Tibial artery (tissue), 4 donors: Measurements from ENCODE around the gene MYO1B.

Experiments
- DNase-seq, 2 donors: peaks; one replicate each; pipeline ENCODE4 v3.0.0-alpha.2; 2019
- H3K27ac ChIP-seq, 2 donors: fragments of 200-600 bp; sonication (generic) in 1 of 2; 1 replicate in 1 of 2; 2 replicates in 1 of 2; pipeline ENCODE4 v1.5.1; 2018 to 2019; ENCODE audit warnings: mild to moderate bottlenecking in 1 of 2
- H3K27me3 ChIP-seq, 2 donors: fragments of 200-600 bp; sonication (generic) in 1 of 2; one replicate each; pipeline versions ENCODE4 v1.5.1 to v1.6.0; 2016 to 2019
- H3K36me3 ChIP-seq, 3 donors: fragments of 200-600 bp; sonication (generic) in 2 of 3; one replicate each; pipeline ENCODE4 v1.5.1; 2016 to 2019; ENCODE audit warnings: mild to moderate bottlenecking in 2 of 3
- H3K4me1 ChIP-seq, 4 donors: fragments of 200-600 bp; sonication (generic) in 2 of 4; 1 replicate in 3 of 4; 2 replicates in 1 of 4; pipeline ENCODE4 v1.5.1; 2016 to 2019
- H3K4me3 ChIP-seq, 2 donors: fragments of 200-600 bp; sonication (generic) in 1 of 2; 1 replicate in 1 of 2; 2 replicates in 1 of 2; pipeline ENCODE4 v1.5.1; 2018 to 2019; ENCODE audit warnings: mild to moderate bottlenecking in 2 of 2
- H3K9me3 ChIP-seq, 3 donors: fragments of 200-600 bp; sonication (generic) in 1 of 3; one replicate each; pipeline ENCODE4 v1.5.1; 2016 to 2019
- intact Hi-C: fragments of 100-400 bp; cut with DNase I; formaldehyde crosslinking; loops from one replicate; pipeline ENCODE4 v1.15.0; 2023; ENCODE audit warnings: low total_unique reads
- TF ChIP-seq, protein P1 (sequence below), 2 experiments: fragments of 200-600 bp in 1 of 2; fragments of 450-650 bp in 1 of 2; IDR thresholded peaks; one replicate each; pipeline ENCODE4 v1.5.1; 2017 to 2019; ENCODE audit warnings: antibody characterized with exemption in 2 of 2, mild to moderate bottlenecking in 1 of 2, moderate library complexity in 1 of 2

MYO1B gene

DNA sequence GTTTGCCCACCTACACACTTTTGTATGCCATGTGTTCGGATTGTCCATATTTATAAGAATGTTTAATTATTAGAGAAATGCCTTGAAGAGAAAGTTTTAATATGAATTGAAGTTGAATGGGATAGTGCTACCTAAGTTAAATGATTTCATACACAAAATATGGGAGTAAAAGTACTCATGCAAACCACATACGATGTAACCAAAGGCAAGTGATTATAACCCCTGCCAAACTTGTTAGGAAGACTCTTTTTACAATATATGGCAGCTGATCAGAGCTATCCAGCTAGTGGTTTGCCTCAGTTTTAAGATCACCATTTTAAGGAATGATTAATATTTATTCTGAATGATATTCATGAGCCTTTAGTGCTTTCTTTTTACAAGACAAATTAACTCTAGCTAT lies 106.7 kb downstream of the MYO1B start:
- H3K4me3 ChIP-seq: no peak overlapping the region
- no peak for DNase-seq
- intact Hi-C loops: no loop called here
- H3K9me3 ChIP-seq: no peaks in the 10 kb centered on the region
- TF ChIP-seq, protein P1, sequence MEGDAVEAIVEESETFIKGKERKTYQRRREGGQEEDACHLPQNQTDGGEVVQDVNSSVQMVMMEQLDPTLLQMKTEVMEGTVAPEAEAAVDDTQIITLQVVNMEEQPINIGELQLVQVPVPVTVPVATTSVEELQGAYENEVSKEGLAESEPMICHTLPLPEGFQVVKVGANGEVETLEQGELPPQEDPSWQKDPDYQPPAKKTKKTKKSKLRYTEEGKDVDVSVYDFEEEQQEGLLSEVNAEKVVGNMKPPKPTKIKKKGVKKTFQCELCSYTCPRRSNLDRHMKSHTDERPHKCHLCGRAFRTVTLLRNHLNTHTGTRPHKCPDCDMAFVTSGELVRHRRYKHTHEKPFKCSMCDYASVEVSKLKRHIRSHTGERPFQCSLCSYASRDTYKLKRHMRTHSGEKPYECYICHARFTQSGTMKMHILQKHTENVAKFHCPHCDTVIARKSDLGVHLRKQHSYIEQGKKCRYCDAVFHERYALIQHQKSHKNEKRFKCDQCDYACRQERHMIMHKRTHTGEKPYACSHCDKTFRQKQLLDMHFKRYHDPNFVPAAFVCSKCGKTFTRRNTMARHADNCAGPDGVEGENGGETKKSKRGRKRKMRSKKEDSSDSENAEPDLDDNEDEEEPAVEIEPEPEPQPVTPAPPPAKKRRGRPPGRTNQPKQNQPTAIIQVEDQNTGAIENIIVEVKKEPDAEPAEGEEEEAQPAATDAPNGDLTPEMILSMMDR (IDR thresholded peaks at IDR 0.05): no peak
- H3K27me3 ChIP-seq: no peaks in the 10 kb centered on the region
- H3K36me3 ChIP-seq: no peaks in the 10 kb centered on the region
- peaks cover 0 to 21% (median 0%) of the 10 kb centered on the region in 4 donors for H3K4me1 ChIP-seq
- H3K27ac ChIP-seq: no peak overlapping the region

GRCh38 chr2:191352536-191352935 lies 107.3 kb downstream of the MYO1B start:
- H3K27ac ChIP-seq: no peak overlapping the region
- TF ChIP-seq, protein P1 (IDR thresholded peaks at IDR 0.05): no peak

GRCh38 chr2:191355170-191355758 lies 110.1 kb downstream of the MYO1B start:
- TF ChIP-seq, protein P1 (IDR thresholded peaks at IDR 0.05): no peak
- H3K27me3 ChIP-seq: no peaks in the 10 kb centered on the region
- no peaks in the 10 kb centered on the region for H3K9me3 ChIP-seq
- H3K4me3 ChIP-seq: no peak overlapping the region
- H3K4me1 ChIP-seq: peaks cover 0 to 30% (median 2%) of the 10 kb centered on the region in 4 donors
- no peak for DNase-seq
- intact Hi-C loops: no loop called here
- H3K36me3 ChIP-seq: no peaks in the 10 kb centered on the region
- H3K27ac ChIP-seq: no peak overlapping the region

More at GRCh38 chr2:191352536-191352935, 107.3 kb downstream of the MYO1B start:
- no peak overlapping the region for H3K4me3 ChIP-seq
- no peaks in the 10 kb centered on the region for H3K9me3 ChIP-seq
- no peak for DNase-seq
- no peaks in the 10 kb centered on the region for H3K36me3 ChIP-seq
- H3K4me1 ChIP-seq: peaks cover 0 to 21% (median 0%) of the 10 kb centered on the region in 4 donors
- intact Hi-C loops: no loop called here
- no peaks in the 10 kb centered on the region for H3K27me3 ChIP-seq

- Histone ChIP-seq H3K9me3 (no peaks in the 10 kb centered on the region), H3K27ac (no peak overlapping the region), H3K36me3 (no peaks in the 10 kb centered on the region), H3K4me1 (peaks cover 0 to 24% (median 2%) of the 10 kb centered on the region in 4 donors), H3K4me3 (no peak overlapping the region), H3K27me3 (no peaks in the 10 kb centered on the region)
- intact Hi-C loops: no loop called here
- DNase-seq: no peak
- TF ChIP-seq, protein P1 (IDR thresholded peaks at IDR 0.05): no peak
Observed at GRCh38 chr2:191357678-191358077, 112.5 kb downstream of the MYO1B start.

DNA sequence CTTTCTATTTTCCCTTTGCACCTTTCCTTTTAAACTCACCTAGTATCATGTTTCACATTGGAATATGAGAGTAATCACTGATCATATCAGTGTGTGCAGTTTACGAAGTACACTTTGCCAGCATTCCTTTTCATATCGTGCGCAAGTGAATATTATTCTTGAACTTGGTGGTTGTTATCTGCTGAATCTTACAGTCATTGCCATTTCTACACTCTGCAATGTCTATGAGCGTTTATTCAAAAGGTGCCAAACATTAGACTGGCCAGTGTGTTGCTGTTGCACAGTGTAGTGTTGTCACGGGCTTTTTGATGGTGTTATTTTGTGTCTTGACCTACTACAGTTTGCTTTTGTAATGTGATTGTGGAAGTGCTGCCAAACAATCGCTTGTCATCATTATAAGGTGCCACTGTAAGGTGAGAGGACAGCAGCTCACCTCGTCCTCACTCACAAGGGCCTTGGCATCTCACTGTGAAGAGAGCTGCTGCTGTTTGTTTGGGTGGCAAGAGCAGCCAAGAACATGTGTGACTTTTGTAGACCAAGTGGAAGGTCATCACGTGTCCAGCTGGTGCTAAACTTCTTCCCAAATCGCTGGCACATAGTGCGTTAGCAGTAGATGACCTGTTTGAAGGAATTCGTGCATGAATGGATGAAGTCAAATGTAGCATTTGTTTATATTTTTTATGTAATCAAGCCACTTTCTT lies 113.3 kb downstream of the MYO1B start:
- TF ChIP-seq, protein P1 (IDR thresholded peaks at IDR 0.05): no peak
- Histone ChIP-seq H3K4me1 (peaks cover 0 to 32% (median 2%) of the 10 kb centered on the region in 4 donors), H3K27me3 (no peaks in the 10 kb centered on the region), H3K4me3 (no peak overlapping the region), H3K9me3 (no peaks in the 10 kb centered on the region), H3K27ac (no peak overlapping the region), H3K36me3 (no peaks in the 10 kb centered on the region)
- intact Hi-C loops: no loop called here
- no peak for DNase-seq
